NCI-H1417 (cell line): ENCODE results near the gene POLD4.
A peak's percentile ranks its signal among the peaks of the same experiment; 100 is the strongest.

Source experiments
- DNase-seq, 3 experiments: peaks; one replicate each; lab custom pipeline; 2025; lab: John Stamatoyannopoulos, UW

POLD4 gene

DNA sequence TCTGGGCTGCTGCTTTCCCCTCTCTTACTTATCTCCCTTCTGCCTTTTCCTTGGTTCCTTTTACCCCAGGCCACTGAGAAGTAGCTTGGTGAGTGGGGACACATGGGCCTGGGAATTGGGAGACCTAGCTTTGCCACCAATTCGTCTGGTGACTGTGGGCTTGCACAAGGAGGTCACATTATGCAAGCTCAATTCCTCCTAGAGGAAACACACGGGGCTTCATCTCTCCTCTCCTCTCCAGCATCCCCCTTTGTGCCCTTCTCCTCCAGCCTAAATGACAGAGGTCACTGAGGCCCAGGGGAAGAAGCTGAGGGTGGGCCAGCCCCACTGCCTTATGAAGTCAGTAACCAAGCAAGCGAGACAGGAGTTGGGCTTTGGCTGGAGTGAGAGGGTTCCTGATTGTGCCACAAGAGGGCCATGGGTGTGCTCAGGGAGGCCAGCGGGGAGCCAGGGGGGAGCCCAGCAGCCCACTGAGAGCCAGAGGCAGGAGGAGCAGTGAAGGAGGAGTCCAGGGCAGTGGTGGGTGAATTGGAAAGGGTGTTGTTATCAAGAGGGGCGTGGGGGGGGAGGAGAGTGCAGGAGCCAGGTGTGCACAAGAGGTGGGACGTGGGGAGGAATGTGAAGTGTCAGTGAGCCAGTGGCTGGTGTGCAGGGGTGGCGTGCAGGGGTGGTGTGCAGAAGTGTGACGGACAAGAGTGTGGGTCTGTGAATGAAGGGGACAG is 18.0 kb upstream of the POLD4 start:
- DNase-seq: peak in 1 of 3 experiments; percentile 14

DNA sequence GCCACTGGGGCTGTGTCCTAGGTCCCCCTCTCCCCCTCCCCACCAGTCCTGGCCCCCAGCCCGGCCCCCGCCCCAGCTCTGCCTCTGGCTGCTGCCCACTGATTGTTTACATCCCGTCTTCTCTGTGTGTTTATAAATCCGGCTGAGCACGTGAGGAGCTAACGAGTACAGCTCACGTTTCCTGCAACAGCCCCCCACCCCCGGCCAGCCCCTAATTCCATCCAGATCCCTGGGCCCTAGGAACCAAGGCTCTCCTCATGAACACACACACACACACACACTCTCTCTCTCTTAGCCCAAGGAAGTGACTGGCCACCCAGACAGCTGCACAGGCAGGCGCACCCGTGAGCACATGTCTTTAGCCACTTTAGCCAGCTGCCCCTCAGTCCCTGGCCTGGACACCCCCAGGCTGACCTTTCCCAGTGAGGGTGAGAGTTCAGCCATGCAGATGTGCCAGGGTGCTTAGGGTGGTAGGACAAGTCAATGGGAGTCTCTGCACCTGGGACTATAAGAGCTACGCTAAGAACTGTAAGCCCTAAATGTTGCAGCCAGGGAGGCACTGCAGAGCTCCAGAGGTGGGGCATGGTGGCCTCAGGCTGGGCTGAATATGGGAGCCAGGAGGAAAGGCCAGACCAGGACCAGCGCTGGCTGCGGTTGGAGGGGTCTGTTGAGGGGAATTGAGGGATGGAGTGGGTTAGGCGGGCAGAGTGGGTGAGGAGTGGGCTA is 17.2 kb upstream of the POLD4 start:
- DNase-seq: peak in 2 of 3 experiments; percentile 49 to 68

DNA sequence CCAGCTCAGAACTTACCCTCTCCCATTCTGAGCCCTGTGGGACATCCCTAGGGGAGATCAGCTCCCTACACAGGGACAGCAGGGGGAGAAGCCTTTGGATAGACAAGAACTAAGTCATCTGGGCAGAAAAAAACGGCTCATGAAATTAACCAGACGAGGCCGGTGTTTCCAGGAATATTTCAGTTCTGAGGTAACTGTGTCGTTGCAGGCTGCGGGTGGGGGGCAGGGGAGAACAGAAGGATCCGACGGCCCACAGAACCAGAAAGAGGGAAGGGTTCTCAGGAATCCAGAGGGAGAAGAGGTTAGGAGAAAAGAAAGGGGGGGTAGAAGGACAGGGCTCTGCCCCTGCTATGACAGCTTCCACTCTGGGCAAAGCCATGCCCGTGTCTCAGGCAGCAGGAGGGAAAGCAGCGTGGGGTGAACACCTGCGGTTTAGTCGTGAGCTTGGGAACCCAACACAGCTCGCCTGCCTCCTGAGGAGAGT is 16.5 kb upstream of the POLD4 start:
- DNase-seq: peak in 2 of 3 experiments; percentile 49 to 66

DNA sequence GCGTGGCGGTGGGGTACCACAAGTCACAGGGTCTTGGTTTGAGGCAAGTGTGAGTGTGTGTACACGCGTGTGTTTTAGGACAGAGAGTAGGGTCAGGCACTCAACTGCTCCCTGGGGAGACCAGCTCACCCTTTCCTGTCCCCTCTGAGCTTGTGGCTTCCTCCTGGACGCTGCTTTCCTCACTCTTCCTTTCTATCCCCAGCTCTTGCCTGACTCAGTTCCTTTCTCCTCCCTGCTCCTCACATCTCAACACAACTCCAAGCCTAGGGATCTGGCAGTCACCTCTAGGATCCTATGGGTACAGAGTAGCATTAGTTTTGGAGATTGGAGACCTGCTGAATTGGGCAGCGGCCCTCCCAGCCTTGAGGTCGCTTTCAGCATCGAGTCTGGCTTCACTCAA is 15.9 kb upstream of the POLD4 start:
- no peak for DNase-seq

DNA sequence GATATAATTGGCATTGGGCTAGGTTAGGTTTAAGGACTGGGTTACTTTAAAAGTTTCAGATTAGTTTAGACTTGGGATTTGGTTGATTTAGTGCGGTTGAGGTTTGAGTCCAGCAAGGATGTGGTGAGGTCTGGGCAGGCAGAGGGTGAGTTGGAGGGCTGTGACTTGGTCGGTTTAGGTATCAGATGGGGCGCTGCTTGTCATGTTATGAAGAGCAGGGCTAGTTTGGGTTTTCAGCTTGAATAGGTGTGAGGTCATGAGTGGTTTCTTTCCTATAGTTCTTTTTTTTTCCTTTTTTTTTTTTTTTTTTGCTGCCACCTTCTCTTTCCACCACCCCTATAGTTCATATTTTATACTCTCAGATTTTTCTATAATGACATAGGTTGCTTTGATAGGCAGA is 15.3 kb upstream of the POLD4 start:
- no peak for DNase-seq

DNA sequence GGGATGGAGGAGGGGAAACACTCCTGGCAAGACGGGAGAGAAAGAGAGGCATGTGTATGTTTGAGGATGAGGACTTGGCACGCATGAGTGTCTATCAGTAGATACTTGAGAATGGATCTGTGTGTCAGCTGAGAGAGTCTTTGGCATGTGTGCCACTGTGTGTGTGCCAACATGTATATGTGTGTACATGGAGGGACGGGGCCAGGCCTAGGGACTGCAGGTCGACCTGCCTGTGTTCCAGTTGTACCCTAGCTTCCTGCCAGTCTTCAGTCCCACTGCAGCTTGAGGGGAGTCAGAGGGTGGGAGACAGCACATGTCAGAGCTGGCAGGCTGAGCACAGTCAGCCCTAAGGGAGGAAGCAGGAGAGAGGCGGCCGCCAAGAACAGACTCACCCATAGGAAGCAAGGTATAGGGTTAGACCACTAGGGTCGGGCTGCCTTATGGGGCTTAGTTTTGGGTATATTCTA is 14.4 kb upstream of the POLD4 start:
- DNase-seq: no peak

DNA sequence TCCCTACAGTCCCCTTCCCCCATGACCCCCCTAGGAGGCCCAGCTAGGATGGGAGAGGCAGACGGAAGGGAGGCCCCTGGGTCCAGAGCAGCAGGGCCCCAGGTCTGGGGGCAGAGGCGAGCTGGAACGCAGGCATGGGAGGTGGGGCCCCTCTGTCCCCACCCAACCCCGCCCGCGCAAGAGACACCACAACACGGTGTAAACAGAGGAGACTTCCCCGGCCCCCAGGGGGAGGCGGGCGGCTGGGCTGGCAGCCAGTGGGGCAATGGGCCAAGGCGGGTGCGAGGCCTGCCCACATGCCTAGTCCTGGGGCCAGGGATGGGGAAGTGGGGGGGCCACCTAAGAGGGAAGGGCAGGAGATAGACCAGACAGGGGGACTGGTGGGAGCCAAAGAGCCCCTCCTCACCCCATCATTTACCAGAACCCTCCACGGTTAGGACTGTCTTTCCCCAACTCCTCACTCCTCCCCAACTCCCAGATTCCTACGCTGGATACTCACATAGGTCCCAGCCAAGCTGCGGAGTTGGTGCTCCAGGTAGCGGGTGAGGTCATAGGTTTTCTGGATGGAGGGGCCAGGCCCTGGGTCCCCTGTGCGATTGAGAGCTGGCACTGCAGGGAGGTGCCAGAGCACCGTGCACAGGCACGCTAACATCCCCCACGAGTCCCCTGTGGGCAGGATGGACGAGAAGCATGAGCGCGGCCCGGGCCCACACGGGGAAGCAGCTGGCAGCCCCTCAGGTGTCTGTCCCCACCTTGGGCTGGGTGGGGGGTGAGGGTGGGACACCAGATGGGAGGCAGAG is 13.8 kb upstream of the POLD4 start:
- no peak for DNase-seq

DNA sequence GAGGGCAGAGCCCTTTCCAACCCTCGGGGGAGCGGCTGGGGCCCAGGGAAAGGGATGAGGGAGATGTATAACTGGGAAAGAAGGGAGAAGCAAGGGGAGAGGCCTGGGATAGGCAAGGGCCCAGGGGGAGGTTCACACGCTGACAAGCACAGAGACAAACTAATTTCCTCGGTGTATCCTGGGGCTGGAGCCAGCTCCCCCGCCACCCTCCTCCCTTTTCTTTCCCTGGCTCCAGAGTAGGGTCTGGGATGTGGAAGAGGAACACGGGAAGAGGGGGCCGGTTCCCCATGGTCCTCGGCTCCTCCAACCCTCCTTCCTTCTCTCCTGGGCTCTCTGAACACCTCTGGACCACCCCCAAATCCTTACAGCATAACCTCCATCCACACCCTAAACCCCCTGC is 13.2 kb upstream of the POLD4 start:
- DNase-seq: no peak

DNA sequence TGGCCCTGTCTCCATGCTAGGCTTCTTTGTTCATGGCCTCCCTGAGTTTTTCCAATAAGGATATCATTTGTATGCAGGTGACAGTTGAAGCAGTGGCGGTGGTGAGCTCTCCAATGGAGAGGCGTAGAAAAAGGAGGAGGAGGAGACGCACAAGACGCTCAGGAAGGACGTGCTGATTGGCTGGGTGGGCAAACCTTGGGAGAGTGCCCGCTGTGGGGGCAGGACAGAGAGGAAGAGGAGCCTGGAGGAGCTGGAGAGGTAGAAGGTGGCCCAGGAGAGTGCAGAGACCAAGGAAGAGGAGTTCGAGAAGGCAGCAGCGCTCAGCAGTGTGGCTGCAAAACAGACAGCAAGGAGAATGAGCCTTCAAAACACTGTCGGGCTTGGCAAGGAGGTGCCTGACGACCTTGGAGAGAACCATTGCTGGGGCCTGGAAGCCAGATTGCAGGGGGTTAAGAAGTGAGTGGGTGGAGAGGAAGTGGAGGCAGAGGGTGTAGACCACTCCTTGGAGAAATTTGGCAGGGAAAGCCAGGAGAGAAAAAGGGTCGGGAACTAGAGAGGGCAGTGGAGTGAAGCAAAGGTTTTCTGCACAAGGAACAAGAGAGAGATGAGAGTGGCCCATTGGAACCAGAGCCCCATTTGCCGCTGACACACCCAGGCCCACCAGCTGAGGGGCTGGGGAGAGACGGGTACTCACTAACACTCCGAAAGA is 12.5 kb upstream of the POLD4 start:
- DNase-seq: no peak

DNA sequence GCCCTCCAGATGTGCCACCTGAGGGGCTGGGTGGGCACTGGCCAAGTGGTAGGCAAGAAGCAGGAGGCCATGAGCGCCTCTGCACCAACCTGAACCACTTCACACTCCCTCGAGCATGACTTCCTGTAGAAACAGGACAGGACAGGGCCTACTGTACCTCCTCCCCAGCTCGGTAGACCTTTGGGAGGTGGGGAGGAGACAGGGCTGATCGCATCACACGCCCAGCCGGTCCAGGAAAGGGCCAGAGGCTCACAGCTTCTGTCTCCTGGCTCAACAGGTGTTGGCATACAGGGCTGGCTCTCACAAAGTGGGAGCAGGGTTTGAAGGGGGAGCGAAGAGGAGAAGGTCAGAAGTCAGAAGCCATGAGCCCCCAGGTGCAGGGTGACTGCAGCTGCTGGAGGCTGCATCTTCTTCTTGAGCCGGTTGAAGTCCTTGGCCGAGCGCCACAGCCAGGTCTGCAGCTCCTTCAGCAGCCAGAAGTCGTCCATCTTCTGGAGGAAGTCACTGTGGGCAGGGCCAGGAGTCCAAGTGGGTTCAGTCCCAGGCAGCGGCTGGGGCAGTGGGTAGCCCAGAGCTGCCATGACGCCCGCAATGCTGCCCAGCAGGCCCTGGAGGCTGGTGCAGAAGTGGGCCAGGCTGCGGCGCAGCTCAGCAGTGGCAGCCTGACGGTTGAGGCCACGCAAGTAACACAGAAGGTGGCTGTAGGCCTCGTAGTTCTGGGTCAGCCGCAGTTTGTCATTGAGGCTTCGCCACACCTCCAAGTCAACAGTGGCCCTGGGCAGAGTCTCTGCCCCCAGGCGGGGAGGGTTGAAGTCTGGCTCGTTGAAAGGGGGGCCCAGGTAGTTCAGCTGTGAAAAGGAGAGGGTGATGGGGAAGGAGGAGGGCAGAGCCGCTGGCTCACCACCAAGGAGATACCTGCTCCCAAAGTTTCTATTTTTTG is 11.7 kb upstream of the POLD4 start:
- DNase-seq: no peak

DNA sequence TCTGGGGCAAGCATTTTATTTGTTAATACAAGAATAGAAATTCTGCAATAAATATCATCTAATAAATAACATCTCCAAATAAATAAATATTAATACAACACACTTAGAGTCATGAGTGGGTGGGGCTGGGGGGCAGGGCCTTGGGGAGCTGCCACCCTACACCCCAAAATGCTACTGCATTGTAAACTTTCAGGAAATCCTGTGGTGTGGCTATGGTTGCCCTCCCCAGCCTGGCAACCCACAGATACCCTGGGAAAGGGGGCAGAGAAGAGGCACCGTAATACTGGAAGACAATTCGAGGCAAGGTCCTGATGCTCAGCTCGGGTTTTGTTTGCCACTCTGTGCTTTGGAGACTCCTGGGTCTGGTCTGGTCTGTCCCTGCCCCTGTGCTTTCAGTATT is 10.8 kb upstream of the POLD4 start:
- no peak for DNase-seq

DNA sequence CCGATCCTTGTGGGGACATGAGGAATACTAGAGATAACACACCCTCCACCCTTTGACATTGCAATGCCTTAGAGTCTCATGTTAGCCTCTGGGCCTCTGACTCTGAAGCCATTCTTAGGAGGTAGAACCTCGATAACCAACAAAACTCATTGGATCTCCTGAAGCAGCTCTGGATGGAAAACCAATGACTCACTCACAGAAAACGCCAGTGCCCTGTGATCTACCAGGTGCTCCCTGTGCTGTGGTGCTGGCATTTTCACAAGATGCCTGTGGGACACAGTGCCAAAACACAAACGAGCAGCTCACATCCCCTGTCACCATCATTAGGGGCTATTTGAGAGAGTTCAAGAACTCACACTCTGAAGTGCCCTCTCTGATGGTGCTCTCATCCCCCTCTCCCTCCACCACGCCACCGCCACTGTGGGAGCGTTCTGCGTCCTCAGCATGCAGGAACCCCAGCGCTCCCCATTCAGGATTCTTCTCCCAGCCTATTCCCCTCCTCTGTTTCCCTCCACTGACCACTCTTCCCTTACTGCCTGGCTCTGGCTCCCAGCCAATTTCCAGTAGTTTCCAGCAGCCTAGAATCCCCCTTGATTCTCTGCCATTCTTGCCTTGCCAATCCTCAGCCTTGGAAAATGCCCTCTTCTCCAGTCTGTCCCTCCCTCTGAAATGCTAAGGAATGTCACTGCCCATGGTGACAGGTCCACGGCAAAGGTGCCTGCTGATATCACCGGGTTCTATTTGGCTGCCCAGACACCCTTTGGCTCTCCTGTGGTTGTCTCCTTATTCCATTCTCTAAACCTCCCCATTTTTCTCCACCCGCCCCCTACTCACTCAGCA is 4.7 kb upstream of the POLD4 start:
- DNase-seq: no peak

DNA sequence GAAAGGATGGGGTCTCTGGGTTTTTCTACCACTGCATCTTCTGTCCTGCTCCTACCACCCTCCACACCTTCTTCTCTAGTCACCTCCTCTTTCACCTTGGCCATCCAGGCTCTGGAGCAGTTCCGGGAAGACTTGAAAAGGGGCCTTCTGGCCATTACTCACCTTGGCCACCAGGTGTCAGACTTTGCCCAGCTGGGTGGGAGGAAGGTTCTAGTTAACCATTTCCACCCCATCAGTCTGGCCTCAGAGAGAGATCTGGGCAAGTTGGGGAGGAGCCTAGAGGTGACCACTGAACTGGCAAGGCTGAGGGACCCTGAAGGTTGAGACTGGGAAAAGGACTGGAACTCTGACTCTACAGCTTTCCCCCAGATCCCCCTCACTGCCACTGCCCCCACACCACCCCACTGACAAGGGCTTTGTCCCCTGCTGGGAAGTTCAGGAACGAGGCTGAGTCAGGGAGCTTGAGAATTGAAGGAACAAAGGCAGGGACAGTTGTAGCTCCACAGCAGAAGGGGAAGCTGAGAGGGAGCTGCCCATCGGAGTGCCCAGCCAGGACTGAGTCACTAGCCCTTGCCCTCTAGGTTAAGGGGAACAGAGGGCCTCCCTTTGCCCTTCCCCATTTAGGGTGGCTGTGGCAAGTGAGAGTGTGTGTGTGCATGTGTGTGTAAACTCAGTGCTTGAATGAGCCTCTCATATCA is 3.7 kb upstream of the POLD4 start:
- DNase-seq: peak; percentile 66 to 84 (median 68)

DNA sequence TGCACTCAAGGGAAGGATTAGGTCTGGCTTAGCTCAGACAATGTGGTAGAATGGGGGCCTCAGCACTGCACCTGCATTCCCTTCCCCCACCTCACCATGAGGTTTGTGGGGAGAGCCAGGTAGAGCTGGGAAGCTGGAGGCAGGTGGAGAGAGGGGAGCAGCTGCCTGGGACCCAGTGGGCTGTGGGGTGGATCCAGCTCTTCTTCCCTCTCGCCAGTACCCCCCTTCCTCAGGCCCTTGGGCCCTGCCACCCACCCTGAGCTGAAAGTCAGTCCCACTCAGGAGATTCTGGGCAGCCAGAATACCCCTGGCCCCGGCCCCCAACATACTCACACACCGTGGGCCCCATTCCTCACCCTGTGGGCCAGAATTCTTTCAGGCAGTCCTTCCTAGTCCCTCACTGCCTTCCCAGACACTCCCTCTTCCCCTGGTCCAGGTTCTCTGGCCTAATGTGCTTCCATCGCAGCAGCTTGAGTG is 3.1 kb upstream of the POLD4 start:
- no peak for DNase-seq

DNA sequence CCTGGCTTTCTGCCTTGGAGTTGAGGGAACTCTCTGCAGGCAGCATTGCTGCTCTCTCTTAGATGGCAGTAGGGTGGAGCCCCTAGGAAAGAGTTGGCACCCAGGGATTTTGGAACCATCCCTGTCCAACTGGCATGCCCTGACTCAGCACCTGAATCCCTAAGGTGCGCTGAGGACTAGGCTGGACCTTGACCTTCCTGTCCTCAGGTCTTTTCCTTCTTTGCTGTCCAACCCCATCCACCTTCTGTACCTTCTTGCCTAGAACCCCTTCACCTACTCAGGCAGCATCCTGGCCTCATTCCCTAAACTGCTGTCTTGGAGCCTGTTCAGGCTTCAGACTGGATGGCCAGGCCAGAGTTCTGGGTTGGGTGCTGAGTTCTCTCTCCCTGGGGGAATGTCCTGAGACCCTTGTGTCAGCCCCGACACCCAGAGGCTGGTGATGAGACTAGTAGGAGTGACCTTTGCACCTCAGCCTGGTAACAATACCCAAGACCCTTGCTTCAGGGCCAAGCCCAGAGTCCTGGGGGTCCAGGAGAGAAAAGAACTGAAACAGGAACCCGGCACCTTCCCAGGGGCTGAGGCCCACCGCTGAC is 2.5 kb upstream of the POLD4 start:
- DNase-seq: no peak

DNA sequence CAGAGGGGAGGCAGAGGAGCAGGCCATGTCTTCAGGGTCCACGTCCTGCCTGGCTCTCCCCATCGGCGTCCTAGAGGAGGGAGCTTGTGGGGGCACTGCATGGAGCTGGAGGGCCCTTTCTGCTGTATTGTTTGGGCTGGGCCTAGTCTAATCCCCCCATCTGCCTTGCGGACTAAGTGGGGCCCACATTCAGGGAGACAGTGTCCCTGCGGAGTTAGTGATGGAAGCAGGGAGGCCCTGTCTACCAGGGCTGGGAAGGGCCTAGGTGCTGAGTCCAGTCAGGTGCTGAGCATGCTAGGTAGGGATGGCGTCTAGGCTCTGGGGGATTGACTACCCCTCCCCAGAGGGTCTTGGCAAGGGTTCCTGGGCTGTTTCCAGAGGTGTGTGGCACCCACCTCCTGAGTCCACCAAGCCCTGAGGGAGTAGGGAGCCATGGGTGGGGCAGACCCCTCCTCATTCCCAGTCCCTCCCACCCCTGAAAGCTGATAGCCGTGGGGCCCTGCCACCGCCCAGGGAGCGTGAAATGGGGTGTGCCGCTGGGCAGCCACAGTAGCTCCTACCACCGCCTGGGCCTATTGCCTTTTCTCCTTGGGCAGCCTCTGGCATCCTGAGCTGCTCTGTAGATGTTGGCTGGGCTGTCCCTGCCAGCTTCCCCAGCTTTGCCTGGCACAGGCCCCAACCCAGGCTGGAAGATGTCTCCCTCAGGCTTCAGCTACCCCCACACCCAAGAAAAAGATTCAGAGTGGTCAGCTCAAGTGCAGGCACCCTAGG is 1.9 kb upstream of the POLD4 start:
- no peak for DNase-seq

DNA sequence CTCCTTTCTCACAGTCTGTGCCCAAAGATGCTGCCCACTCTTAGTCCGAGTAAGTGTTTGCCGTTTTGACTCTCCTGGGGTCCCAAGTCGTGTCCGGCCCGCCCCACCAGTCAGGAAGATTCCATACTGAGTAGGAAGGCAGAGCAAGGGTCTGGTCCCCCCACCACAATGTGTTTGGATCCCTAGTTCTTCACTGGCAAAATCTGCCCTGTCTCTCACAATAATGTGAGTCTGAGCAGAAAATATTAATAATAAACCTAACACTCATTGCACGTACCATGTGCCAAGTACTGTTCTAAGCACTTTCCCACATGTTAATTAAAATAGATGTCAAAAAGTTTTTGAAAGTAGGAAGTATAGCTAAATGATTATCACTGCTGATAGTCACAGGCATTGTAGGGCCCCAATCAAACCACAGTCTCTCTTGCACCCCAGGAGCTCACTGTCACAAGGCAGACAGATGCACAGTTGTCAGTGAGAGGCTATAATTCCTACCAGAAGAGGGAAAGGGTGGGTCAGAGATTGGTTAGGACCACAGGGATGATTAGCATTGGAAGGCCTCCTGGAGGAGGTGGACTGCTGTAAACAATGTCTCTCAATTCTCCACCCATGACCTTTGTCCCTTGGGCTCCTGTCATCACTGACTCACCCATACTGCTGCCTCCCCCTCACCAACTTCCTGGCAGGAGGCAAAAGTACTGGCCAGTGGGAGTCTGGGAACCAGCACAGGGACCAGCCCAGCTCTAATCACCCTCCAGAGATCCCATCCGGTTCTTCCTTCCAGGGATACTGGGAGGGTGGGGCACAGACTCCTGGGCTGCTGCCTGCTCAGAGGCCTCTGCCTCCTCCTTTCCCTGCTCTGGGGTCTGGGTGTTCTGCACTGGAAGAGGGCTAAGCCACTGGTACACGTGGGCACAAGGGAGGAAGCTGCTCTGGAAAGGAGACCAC is 1.0 kb upstream of the POLD4 start:
- DNase-seq: no peak
